Measurements from ENCODE around the gene RHD.
"Not testable (repeated sequence)": the region's sequence is repeated elsewhere in the genome, so short reads cannot be mapped to it uniquely, and the experiment has no call there.

RHD gene

GRCh38 chr1:25272238-25272637 is at the start of gene RHD:
Gene RHD (plus strand): TSS chr1:25272509. CDS start chr1:25272548, 39 bp downstream.
- not testable (repeated sequence) for DNase-seq (ENCODE audit: low spot score)

GRCh38 chr1:25222606-25223005 is 49.7 kb upstream of the RHD start:
- no peak for DNase-seq (ENCODE audit: low spot score)

GRCh38 chr1:25223471-25223870 is 48.8 kb upstream of the RHD start:
- no peak for DNase-seq (ENCODE audit: low spot score)

GRCh38 chr1:25232027-25232865 is 40.1 kb upstream of the RHD start, which contains the start of gene SYF2:
Gene SYF2 (minus strand): TSS chr1:25232502. CDS start chr1:25232467, 35 bp downstream.
- peak; percentile 91 for DNase-seq (ENCODE audit: low spot score)

- DNase-seq (ENCODE audit: low spot score), result peak; percentile 59
These were observed 39.2 kb upstream of the RHD start for GRCh38 chr1:25232866-25233784.

GRCh38 chr1:25235411-25235810 is 36.9 kb upstream of the RHD start:
- not testable (repeated sequence) for DNase-seq (ENCODE audit: low spot score)

- DNase-seq (ENCODE audit: low spot score), result not testable (repeated sequence)
These were observed 36.0 kb upstream of the RHD start for GRCh38 chr1:25236261-25236660.

GRCh38 chr1:25238046-25238445 is 34.3 kb upstream of the RHD start:
- DNase-seq (ENCODE audit: low spot score), result no peak

- DNase-seq (ENCODE audit: low spot score), result peak; percentile 84
These were observed 32.4 kb upstream of the RHD start for GRCh38 chr1:25239681-25240541.

GRCh38 chr1:25243907-25244306 is 28.4 kb upstream of the RHD start:
- no peak for DNase-seq (ENCODE audit: low spot score)

GRCh38 chr1:25245393-25245792 is 26.9 kb upstream of the RHD start:
- no peak for DNase-seq (ENCODE audit: low spot score)

GRCh38 chr1:25245809-25246599 is 26.3 kb upstream of the RHD start:
- no peak for DNase-seq (ENCODE audit: low spot score)

- DNase-seq (ENCODE audit: low spot score), result peak; percentile 43
These were observed 25.7 kb upstream of the RHD start for GRCh38 chr1:25246600-25247023.

GRCh38 chr1:25247024-25247828 is 25.1 kb upstream of the RHD start, which contains the start of gene RSRP1:
Gene RSRP1 (minus strand): TSS chr1:25247454. CDS start chr1:25246963, 491 bp downstream.
- peak; percentile 99 for DNase-seq (ENCODE audit: low spot score)

GRCh38 chr1:25247829-25248754 is 24.2 kb upstream of the RHD start:
- DNase-seq (ENCODE audit: low spot score), result no peak

GRCh38 chr1:25253911-25254310 is 18.4 kb upstream of the RHD start:
- DNase-seq (ENCODE audit: low spot score), result no peak

GRCh38 chr1:25255706-25256577 is 16.4 kb upstream of the RHD start:
- no peak for DNase-seq (ENCODE audit: low spot score)

- no peak for DNase-seq (ENCODE audit: low spot score)
These were observed 15.7 kb upstream of the RHD start for GRCh38 chr1:25256578-25256965.

Data from D341Med (cell line).